HG02870 (cell line): Measurements from ENCODE around the gene OGFOD1.

Experiments
- ATAC-seq: cut with Tn5 transposase; IDR thresholded peaks from one replicate; pipeline ENCODE4 v1.9.1; 2021; ENCODE audit warnings: mild to moderate bottlenecking, moderate library complexity; ENCODE audit not compliant: unreplicated experiment

The OGFOD1 gene

DNA sequence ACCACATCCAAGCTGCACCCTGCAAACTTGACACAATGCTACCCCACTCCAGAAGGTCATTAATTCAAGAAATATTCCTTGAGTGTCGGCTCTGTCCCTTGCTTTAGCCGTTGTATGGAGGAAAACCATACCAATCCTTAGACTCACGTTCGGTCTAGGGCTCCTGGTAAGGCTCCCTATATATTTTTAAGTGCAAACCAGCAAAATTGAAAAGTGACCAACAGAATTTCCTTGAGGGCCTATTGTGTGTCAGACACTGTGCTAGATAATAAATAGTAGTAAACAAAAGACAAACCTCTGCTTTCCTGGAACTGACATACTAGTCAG is 68.9 kb downstream of the OGFOD1 start:
- no peak for ATAC-seq

DNA sequence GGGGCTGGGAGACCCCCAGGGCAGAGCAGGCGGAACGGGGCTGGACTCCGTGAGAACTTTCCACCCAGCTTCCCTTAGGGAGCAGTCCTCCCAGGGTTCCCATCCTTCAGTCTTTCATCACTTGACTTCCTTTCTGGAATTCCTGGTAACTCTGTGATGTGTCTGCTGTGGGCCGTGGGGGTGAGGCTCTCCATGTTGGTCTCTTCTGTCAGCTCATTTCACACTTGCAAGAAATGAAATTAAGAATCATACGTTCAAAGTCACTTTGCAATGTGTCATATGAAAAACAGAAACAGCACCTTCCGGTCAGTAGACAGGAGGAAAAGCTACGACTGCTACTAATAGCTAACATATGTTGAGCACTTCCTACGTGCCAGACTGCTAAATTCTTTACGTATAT is 73.9 kb downstream of the OGFOD1 start:
- ATAC-seq, result no peak
